Transverse colon (tissue), 4 donors: ENCODE data around the gene CD1E.

Experiments
- CTCF ChIP-seq, 5 experiments: fragments of 200-600 bp in 3 of 5; fragments of 450-650 bp in 2 of 5; sonication (generic) in 3 of 5; IDR thresholded peaks; 1 replicate in 2 of 5; 2 replicates in 3 of 5; pipeline ENCODE4 v1.5.1; 2016 to 2017; ENCODE audit warnings: antibody characterized with exemption in 5 of 5, inconsistent platforms in 3 of 5, mild to moderate bottlenecking in 2 of 5, moderate library complexity in 1 of 5
- EP300 ChIP-seq: sonication (generic); formaldehyde crosslinking; IDR thresholded peaks from one replicate; pipeline ENCODE4 v1.6.1; 2017; ENCODE audit warnings: antibody characterized with exemption, low read depth
- POLR2A ChIP-seq: fragments of 450-650 bp; IDR thresholded peaks from one replicate; pipeline ENCODE4 v1.6.1; 2016; ENCODE audit warnings: antibody characterized with exemption, mild to moderate bottlenecking, moderate library complexity
- POLR2AphosphoS5 ChIP-seq, 3 donors: sonication (generic); formaldehyde crosslinking; IDR thresholded peaks; one replicate each; pipeline ENCODE4 v1.6.1; 2016; ENCODE audit warnings: antibody characterized with exemption in 3 of 3

GRCh38 chr1:158311066-158311465 lies 42.6 kb upstream of the CD1E start:
- no peak for TF ChIP-seq CTCF (IDR thresholded peaks at IDR 0.05)
- no peak for TF ChIP-seq POLR2A
- TF ChIP-seq EP300: no peak
- TF ChIP-seq POLR2AphosphoS5 (IDR thresholded peaks at IDR 0.05): no peak
